HG03520 (cell line): ENCODE data around the gene SNIP1.
"Not testable (repeated sequence)": the region's sequence is repeated elsewhere in the genome, so short reads cannot be mapped to it uniquely, and the experiment has no call there.

ENCODE experiments used
- ATAC-seq: cut with Tn5 transposase; IDR thresholded peaks from one replicate; pipeline ENCODE4 v1.9.1; 2021; ENCODE audit warnings: mild to moderate bottlenecking, moderate library complexity; ENCODE audit not compliant: unreplicated experiment

SNIP1 gene

DNA sequence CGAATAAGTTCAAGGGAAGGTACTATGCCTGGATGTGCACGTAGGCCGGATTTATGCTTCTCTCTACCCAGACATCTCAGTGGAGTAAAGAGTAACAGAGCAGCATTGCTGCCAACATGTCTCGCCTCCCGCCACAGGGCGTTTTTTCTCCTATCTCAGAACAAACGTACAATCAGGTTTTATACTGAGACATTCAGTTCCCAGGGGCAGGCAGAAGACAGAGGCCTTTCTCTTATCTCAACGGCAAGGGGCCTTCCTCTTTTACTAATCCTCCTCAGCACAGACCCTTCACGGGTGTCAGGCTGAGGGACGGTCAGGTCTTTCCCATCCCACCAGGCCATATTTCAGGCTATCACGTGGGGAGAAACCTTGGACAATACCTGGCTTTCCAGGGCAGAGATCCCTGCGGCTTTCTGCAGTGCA, 5.9 kb upstream of the SNIP1 start:
- ATAC-seq = not testable (repeated sequence)

DNA sequence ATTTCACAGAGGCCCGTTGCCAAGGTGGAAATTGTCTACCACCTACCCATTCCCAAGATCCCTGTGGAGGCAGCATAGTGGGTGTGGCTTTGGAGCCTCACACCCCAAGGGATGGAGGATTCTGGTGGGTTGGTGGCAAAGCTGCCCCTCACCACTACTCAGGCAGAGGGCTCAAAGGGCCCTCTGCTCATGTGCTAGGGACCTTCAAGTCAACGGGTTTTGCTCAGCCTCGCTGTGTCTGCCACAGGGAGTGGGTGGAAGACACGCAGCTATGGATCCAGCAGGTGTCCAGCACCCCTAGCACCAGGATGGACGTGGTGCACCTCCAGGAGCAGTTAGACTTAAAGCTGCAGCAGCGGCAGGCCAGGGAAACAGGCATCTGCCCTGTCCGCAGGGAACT, 5.0 kb upstream of the SNIP1 start:
- ATAC-seq = no peak

DNA sequence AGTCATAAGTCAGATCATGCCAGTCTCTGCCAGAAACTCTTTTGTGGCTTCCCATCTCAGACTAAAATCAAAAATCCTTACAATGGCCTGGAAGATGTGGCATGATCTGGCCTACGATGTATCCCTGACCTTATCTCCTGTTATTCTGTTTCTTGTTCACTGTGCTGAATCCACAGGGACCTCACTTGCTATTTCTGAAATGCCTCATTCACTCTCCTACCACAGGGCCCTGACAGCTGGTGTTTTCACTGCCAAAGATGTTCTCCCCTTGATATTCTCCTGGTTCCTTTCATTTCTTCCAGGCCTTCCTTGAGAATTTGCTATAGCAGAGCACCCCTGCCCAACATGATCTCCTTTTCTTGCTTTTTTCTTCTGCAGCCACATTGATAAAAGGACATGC, 4.3 kb upstream of the SNIP1 start:
- no peak for ATAC-seq

DNA sequence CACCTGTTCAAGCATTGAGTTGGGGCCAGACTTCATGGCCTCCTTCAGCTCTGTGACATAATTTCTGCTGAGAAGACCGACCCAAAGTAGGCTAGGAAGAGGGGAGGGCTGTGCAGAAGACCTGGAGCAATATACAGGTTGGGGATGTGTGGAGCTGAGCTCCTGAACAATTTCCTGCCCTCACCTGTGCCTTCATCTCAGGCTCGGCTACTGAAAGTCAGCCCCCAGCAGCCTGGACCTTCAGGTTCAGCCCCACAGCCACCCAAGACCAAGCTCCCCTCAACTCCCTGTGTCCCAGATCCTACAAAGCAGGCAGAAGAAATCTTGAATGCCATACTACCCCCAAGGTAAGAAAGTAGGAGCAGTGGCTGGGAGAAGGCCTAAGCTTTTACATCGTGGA, 3.3 kb upstream of the SNIP1 start:
- ATAC-seq = no peak

DNA sequence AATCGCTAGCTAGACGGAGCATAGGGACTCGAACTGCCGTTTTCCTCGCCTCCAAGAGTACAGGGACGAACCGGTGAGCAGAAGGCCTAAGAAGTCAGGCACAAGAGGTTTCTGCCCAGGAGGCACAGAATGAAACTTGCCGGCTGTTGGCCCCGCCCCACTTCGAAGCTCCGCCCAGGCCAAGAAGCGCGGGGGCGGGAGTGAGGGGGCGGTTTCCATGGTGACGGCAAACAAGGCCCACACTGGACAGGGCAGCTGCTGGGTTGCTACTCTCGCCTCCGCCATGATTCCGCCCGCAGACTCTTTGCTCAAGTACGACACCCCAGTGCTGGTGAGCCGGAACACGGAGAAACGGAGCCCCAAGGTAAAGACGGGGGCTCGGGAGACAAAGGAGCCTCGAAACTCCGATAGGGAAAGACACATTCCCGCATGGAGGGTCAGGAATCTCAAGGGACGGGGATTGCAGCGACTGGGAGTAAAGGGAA, 2.7 kb upstream of the SNIP1 start, which contains the start of gene DNALI1:
DNALI1 (plus strand) TSS at position 229 of the 485 bp plus-strand sequence; CDS start at position 284, 55 bp downstream.
- ATAC-seq = no peak

DNA sequence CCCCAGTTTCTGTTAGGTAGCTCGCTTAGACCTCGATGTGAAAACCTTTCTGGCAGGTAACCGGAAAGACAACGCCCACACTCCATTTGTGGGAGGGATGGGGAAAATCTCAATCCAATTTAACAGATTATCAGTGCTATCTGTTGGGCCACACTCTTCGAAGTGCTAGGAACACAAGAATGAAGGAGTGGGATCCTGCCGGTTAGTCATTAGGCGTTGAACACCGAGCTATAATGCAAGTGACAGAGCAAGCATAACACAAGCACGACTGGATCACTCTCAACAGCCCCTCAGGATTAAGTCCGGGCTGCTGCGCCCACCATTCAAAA, 531 bp downstream of the SNIP1 start:
- no peak for ATAC-seq

DNA sequence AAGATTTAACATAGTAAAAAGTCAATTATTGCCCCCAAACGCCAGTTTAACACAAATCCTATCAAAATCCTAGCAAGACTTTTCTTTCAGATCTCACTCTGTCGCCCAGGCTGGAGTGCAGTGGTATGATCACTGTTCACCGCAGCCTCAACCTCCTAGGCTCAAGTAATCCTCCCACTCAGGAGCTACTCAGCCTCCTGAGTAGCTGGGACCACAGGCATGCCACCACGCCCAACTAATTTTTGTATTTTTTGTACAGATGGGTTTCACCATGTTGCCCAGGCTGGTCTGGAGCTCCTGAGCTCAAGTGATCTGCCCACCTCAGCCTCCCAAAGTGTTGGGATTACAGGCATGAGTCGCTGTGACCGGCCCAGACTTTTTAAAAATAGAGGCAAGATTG, 4.8 kb downstream of the SNIP1 start:
- ATAC-seq = no peak

DNA sequence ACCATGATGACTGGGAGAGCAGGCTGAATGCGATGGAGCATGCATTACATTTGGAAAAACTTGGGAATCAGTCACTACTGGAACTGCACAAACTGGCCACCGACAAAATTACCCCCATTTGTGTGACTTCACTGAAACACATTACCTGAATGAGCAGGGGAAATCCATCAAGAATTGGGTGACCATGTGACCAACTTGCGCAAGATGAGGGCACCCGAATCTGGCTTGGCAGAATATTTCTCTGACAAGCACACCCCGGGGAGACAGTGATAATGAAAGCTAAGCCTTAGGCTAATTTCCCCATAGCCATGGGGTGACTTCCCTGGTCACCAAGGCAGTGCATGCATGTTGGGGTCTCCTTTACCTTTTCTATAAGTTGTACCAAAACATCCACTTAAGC, 9.1 kb downstream of the SNIP1 start:
- ATAC-seq = no peak

DNA sequence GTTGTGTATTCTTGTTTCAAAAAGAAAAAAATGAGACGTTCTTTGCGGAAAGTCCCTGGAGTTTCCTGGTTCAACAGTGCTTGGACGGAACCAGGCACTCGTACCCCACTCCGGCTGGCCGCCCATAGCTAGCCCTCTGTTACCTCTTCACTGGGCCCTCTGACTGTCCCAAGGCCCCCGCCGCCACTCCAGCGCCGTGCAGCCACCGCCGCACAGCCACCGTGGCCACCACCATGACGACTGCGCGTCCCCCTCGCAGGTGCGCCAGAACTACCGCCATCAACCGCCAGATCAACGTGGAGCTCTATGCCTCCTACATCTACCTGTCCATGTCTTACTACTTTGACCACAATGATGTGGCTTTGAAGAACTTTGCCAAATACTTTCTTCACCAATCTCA, 9.6 kb downstream of the SNIP1 start:
- ATAC-seq = no peak

DNA sequence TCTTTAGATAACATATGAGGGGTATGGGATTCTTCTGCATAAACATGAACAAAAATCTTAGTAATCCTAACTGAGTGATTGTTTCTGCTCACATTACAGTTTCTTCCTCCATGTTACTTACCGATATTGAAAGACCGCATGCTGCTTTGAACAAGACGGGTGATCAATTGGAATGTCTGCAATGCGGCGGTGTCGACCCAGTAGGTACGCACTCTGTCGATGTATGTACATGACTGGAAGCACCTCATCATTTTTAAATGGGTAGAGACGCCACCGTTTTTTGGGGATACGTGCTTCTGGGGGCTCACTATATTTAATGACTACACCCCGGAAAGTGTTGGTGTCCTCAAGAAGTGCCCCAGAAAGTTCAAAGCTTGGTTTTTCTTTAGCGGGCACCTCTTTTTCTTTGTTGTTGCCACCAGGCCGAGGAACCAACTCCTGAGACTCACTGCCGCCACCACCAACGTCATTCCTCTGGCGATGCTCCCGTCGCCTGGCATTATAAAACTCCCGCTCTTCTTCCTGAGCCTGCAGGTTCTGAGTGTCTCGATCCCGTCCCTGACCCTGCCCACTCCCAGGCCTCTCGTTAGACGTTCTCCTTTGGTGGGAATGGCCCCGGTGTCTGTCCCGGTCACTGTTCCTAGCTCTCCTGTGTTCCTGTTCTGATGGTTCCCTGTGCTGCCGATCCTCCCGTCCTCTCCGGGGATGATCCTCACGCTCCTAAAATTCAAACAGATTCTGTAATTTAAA, 13.9 kb downstream of the SNIP1 start:
- ATAC-seq = no peak

DNA sequence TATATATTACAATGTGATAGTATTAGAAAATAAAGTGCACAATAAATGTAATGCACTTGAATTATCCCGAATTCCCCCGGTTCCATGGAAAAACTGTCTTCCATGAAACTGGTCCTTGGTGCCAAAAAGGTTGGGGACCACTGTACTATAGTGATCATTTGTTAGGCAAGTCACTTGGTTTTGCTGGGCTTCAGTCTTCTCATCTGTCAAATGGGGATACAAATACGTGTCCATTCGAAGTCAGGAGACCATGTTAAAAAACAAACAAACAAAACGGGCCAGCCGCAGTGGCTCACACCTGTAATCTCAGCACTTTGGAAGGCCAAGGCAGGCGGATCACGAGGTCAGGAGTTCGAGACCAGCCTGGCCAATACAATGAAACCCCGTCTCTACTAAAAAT, 14.9 kb downstream of the SNIP1 start:
- ATAC-seq = not testable (repeated sequence)

DNA sequence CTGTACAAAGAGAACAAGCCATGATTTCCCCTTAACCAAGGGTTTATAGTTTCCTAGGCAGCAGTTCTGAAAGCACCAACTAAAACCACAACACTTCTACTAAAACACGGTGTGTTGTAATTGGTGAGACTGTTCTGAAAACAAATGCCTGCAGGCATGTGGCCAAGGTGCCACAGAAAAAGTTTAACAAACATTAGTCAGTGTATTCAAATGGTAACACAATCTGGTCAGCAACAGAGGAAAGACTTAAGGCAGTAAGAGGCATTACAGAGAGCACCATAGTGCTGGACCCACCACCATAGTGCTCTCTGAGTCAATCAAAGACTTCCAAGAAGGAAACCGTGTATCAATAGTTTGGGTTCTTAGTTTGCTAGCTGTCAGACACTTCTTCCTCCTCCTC, 16.7 kb downstream of the SNIP1 start:
- no peak for ATAC-seq

DNA sequence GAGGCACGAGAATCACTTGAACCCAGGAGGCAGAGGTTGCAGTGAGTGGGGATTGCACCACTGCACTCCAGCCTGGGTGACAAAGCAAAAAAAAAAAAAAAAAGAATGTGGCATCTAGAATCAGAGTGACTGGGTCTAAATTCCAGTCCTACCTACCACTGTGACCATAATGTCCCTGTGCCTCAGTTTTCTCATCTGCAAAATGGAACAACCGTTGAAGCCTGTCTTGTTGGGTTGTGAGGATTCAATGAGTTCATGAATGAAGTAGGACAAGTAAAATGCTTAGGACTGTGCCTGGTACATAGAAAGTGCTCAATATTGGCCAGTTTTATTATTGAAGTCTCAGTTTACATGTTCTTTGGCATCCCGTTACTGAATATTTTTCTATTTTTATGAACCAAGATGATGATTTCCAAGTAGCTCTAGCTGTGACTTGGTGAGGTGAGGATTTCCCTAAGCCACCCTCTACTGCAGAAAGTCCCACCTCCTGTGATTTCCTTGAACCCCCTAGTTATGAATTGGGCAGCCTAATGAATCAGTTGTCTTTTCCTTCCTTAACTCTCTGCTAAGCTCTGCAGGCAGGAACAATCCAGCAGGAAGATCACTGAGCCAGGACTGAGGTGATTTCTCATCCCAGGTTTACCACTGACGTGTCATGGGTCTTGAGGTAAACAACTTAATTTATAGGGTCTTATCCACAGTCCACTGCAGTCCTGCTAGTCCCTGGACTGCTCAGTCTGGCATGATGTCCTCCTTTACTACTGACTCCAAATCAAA, 20.6 kb downstream of the SNIP1 start:
- no peak for ATAC-seq

DNA sequence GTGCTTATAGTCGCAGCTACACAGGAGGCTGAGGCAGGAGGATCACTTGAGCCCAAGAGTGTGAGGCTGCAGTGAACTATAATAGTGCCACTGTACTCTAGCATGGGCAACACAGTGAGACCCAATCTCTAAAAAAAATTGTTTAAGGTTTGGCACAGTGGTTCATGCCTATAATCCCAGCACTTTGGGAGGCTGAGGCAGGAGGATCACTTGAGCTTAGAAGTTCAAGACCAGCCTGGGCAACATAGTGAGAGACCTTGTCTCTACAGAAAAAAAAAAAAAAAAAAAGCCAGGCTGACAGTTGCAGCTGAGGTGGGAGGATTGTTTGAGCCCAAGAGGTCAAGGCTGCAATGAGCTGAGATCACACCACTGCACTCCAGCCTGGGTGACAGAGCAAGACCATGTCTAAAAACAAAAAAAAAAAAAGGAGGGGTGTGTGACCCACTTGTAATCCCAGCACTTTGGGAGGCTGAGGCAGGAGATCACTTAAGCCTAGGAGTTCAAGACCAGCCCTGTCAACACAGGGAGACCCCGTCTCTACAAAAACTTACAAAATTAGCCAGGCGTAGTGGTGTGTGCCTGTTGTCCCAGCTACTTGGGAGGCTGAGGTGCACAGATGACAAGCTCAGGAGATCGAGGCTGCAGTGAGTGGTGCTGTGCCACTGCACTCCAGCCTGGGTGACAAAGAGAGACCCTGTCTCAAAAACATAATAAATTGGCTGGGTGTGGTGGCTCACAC, 21.5 kb downstream of the SNIP1 start:
- ATAC-seq = not testable (repeated sequence)

DNA sequence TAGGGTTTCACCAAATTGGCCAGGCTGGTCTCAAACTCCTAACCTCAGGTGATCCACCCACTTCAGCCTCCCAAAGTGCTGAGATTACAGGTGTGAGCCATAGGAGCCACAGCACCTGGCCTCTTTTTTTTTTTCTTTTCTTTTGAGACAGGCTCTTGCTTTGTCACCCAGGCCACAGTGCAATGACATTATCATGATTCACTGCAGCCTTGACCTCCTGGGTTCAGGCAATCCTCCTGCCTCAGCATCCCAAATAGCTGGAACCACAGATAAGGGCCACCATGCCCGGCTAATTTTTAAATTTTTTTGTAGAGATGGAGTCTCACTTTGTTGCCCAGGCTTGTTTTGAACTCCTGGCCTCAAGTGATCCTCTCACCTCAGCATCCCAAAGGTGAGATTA, 24.2 kb downstream of the SNIP1 start:
- ATAC-seq = not testable (repeated sequence)

DNA sequence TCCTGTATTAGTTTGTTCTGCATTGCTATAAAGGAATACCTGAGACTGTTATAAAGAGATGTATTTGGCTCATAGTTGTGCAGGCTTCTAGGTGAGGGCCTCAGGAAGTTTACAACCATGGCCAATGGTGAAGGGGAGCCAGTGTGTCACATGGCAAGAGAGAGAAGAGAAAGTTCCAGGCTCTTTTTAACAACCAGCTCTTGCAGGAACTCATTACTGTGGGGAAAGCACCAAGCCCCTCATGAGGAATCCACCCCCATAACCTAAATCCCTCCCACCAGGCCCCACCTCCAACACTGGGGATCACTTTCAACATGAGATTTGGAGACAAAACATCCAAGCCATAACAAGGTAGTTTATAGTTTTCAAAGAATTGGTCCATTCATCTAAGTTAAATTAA, 34.5 kb downstream of the SNIP1 start:
- ATAC-seq = no peak

DNA sequence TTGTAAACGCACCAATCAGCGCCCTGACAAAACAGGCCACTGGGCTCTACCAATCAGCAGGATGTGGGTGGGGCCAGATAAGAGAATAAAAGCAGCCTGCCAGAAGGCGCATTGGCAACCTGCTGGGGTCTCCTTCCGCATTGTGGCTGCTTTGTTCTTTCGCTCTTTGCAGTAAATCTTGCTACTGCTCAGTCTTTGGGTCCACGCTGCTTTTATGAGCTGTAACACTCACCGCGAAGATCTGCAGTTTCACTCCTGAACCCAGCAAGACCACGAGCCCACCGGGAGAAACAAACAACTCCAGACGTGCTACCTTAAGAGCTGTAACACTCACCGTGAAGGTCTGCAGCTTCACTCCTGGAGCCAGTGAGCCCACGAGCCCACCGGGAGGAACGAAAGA, 35.2 kb downstream of the SNIP1 start:
- ATAC-seq = not testable (repeated sequence)

DNA sequence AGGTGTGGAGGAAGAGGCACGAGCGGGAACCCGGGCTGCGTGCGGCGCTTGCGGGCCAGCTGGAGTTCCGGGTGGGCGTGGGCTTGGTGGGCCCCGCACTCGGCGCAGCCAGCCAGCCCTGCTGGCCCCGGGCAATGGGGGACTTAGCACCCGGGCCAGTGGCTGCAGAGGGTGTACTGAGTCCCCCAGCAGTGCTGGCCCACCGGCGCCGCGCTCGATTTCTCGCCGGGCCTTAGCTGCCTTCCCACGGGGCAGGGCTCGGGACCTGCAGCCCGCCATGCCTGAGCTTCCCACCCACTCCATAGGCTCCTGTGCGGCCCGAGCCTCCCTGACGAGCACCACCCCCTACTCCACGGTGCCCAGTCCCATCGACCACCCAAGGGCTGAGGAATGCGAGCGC, 35.9 kb downstream of the SNIP1 start:
- not testable (repeated sequence) for ATAC-seq

DNA sequence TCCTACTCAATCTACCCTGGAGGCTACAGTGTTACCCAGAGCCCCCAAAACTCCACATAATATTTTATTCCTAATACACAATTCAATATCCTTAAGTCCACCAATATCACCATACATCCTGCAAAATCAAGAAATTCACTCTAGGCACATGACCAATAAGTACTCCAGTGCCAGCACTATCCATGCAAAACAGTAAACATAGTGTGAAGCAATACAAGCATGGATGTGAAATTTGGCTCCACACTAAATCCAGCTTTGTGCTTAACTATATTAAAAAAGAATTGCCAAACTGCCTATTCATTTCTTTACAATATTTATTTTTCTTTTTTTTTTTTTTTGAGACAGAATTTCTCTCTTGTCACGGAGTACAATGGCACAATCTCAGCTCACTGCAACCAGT, 36.5 kb downstream of the SNIP1 start:
- no peak for ATAC-seq

DNA sequence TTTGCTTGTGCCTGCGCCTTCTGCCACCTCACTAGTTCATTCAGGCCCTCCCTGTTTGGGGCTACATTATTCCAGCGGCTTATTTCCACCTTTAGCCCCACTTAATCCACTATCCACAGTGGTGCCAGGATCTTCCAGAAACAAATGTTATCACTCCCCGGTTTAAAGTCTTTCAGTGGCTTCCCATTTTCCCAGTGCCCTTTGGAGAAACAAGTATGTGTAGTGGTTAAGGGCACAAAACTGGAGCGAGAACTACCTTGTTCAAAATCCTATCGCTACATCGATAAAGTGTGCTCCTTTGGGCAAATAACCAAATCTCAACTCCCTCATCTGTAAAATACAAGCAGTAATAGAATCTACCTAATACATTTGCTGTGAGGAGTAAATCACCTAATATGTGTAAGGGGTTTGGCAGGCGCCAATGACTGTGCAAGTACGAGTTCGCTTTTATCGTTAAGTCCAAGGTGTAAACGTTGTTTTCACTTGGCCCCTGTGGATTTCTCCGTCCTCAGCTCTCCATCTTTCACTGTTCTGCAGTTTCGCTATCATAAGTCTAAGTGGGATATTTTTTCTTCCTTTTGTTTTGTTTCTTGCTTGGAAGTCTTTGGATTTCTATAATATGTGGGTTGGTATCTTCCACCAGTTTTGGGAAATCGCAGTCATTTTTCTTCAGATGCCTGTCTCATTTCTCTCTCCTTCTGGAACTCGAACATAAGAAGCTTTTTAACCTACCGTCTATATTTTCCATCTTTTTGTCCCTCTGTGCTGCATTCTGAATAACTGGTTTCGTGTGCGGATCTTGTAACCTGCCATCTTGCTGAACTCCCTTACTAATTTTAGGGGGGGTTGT, 38.7 kb downstream of the SNIP1 start:
- no peak for ATAC-seq
